GM12872 (cell line): ENCODE measurements around the gene CCDC88A.

Experiments used
- CTCF ChIP-seq: IDR thresholded peaks from 3 replicates; pipeline ENCODE4 v1.5.1; 2011; ENCODE audit warnings: low read depth, mild to moderate bottlenecking, low read length, moderate library complexity; ENCODE audit not compliant: insufficient read depth

Gene CCDC88A

GRCh38 chr2:55419233-55419678, 400 bp downstream of the CCDC88A start:
- TF ChIP-seq CTCF = no peak

- no peak for TF ChIP-seq CTCF
Observed at GRCh38 chr2:55418512-55419232, 984 bp downstream of the CCDC88A start.

- TF ChIP-seq CTCF = no peak
Observed at GRCh38 chr2:55418072-55418471, 1.6 kb downstream of the CCDC88A start.

- TF ChIP-seq CTCF = no peak
Observed at GRCh38 chr2:55416786-55417568, 2.7 kb downstream of the CCDC88A start.

GRCh38 chr2:55415300-55415699, 4.4 kb downstream of the CCDC88A start:
- TF ChIP-seq CTCF = no peak

GRCh38 chr2:55408918-55409868, 10.5 kb downstream of the CCDC88A start:
- no peak for TF ChIP-seq CTCF
